Right forelimb (tissue), 1 donor: Measurements from ENCODE around the gene C16orf95.

Source experiments
- DNase-seq: peaks from one replicate; pipeline ENCODE4 v3.0.0-alpha.2; 2018

C16orf95 gene

GRCh38 chr16:87312008-87312407 lies 5.2 kb downstream of the C16orf95 start:
- DNase-seq, result no peak

GRCh38 chr16:87311387-87311786 lies 5.8 kb downstream of the C16orf95 start:
- no peak for DNase-seq

GRCh38 chr16:87310610-87311009 lies 6.6 kb downstream of the C16orf95 start:
- no peak for DNase-seq

- DNase-seq, result no peak
Measured at GRCh38 chr16:87309620-87310525, 7.3 kb downstream of the C16orf95 start.

GRCh38 chr16:87308826-87309225 lies 8.4 kb downstream of the C16orf95 start:
- no peak for DNase-seq

DNA sequence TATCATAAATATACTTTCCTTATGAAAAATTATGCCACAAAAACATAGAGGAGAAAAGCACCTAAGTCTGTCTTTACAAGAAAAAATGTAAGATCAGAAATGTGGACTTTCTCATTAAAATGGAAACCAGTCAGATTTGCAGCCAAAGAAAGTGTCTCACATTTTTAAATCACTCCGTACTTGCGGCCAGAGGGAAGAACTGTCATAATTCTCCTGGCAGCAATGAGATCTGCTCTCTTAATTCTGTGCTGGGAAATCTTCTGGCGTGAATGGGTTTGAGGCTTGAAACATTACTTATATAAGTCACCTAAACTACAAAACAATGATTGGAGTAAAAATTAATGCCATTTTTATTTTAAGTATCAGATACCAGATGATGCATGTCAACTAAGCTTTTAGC lies 10.7 kb downstream of the C16orf95 start:
- DNase-seq, result no peak

GRCh38 chr16:87305505-87306391 lies 11.4 kb downstream of the C16orf95 start:
- DNase-seq, result no peak

GRCh38 chr16:87304951-87305350 lies 12.2 kb downstream of the C16orf95 start:
- no peak for DNase-seq

- DNase-seq, result no peak
Measured at GRCh38 chr16:87303962-87304521, 13.2 kb downstream of the C16orf95 start.

- no peak for DNase-seq
Measured at GRCh38 chr16:87303431-87303930, 13.7 kb downstream of the C16orf95 start.

DNA sequence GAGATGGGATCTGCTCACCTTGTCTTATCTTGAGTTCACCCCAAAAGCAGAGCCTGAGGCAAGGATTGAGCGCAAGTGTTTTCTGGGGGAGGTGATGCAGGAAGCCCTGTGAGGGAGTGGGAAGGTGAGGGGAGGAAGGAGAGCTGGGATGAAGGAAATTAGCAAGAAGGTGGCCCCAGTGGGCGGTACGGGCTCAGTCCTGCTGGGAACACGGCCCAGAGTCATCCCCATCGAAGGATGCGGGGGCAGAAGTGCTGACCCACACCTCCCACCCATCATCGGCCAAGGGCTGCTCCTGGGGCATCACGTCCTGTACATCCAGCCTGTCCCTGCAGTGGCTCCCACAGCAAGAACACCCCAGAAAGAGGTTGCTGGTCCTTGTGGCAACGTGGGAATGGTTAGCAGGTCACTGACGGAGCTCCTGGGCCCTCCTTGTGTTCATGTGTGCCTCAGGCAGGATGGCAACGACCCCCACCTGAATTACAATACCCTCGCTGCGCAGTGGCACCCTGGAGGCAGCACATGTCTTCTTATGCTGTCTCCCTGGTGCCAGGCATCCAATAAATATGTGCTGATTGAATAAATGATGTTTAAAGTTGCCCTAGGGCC lies 18.2 kb downstream of the C16orf95 start:
- DNase-seq, result no peak

DNA sequence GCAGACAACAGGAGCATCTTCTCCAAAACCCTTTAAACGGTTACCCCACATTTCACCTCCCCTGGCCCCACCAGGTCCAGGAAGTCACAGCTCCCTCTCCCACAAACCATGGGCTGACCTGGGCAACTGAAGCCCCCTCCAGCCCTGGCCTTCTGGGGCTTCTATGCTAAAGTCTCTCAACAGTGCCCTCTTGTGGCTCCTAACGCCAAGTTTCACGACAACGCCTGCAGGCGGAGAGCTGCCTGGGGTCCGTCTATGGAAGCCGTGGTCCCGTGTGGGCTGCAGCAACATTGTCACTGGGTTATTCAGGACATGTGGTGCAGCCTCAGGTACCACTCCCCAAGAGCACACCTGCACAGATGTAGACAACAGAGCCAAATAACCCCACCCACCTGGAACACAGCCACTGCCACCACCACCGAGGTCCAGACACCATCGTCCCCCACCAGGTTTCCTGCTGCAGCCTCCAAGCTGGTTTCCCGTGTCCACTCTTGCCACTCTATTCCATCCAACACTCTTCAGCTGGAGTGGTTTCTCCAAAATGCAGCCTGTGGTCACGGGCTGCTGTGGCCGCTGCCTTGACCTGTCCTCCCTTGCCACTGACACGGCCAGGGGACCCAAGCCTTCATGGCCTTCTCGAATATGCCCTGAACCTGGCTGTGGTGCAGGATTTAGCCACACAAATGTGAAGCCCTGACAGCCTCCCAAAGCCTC lies 19.1 kb downstream of the C16orf95 start:
- no peak for DNase-seq

DNA sequence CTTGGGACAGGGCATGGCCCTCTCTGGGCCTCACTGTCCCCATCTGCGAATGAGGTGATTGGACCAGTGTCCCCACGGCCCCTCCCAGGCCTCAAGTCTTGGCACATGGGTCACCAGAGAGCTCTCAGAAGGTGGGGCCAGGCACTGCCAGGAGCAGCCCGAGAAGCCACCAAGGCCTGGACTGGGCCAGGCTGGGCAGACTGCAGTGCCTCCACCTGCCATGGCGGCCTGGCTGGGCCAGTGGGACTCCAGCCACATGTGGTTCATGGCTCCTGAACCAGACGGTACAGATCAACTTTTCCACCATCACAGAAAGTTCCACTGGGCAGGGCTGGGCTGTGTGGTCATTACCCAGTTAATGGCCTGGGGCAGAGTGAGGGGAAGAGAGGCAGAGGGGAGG lies 19.8 kb downstream of the C16orf95 start:
- DNase-seq, result no peak

GRCh38 chr16:87295661-87296531 lies 21.3 kb downstream of the C16orf95 start:
- DNase-seq, result no peak

DNA sequence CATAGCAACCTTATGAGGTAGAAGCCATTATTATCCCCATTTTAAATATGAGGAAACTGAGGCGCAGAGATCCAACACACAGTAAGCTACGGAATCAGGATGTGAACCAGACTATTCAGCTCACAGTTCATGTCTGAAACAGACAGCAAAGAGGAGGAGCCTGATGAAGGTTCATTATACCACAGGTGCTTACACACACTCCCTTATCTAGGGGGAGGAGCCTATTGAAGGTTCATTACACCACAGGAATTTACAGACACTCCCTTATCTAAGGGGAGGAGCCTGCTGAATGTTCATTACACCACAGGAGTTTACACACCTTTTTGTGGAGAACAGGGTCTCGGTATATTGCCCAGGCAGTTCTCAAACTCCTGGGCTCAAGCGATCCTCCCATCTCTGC lies 21.9 kb downstream of the C16orf95 start:
- DNase-seq, result no peak

GRCh38 chr16:87293990-87294389 lies 23.2 kb downstream of the C16orf95 start:
- no peak for DNase-seq

- no peak for DNase-seq
Measured at GRCh38 chr16:87291944-87292343, 25.2 kb downstream of the C16orf95 start.

DNA sequence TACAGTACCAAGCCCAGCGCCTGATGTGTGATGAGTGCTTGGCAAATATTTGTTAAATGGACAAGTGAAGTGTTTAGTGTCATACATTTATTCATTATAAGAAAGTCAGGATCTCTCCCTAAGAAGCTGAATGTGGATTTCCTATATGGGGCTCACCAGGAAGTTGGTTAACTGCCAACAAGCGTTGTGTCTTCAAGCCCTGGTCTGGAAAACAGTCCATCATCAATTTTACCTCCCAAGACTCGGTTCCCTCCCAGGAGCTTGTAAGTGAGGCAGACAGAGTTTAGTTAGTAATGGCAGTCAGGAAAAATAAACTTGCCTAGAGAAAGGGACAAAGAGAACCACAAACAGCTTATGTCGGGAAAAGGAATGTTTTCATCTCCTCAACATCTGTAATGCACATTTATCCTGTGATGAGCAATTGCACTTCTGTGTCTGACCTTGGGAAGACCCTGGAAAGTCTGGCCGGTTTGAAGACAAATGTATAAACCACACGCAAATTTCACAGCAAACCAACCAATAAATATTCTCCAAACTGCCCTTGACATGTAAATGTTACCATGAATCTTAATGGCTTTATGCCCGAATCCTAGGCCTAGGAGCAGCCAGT lies 28.3 kb downstream of the C16orf95 start:
- DNase-seq, result no peak

GRCh38 chr16:87286839-87287626 lies 30.2 kb downstream of the C16orf95 start:
- no peak for DNase-seq

DNA sequence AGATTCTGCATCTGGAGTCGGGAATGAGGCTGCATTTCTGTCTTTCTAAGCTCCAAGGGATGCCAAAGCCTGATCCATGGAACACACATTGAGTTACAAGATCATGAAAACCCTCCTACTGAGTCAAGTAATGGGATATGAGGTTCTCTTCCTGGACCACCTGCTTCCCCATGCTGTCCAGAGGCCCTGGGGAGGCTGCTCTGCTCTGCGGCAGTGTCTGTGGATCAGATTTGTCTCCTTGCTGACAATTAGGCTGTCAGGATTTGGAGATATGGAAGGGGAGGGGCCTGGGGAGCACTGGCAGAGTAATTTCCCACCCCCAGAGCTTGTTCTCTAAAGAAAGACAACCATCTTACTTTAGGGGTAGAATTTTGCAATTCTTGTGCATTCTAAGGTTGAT lies 33.0 kb downstream of the C16orf95 start:
- DNase-seq, result no peak
